SU-DHL-6 (cell line): ENCODE measurements around the gene CKMT2.

Source experiments
- H2AFZ ChIP-seq: fragments of 200-600 bp; sonication (generic); 2 replicates; pipeline ENCODE4 v1.6.1; 2014; ENCODE audit warnings: low read depth, mild to moderate bottlenecking, moderate library complexity, mixed read lengths, antibody characterized with exemption, low read length; ENCODE audit not compliant: severe bottlenecking
- H3F3A ChIP-seq: fragments of 200-600 bp; shearing (Covaris generic); 2 replicates; pipeline ENCODE4 v1.6.0; 2016; ENCODE audit warnings: antibody characterized with exemption, mild to moderate bottlenecking; ENCODE audit not compliant: insufficient read depth
- H3K27ac ChIP-seq: fragments of 200-600 bp; sonication (generic); 2 replicates; pipeline ENCODE4 v1.5.1; 2016; ENCODE audit warnings: low read depth, mild to moderate bottlenecking, low read length, moderate library complexity, mixed read lengths
- H3K27me3 ChIP-seq: fragments of 200-600 bp; sonication (generic), shearing (Covaris generic); 2 replicates; pipeline ENCODE4 v1.6.0; 2014; ENCODE audit warnings: mild to moderate bottlenecking, low read length
- H3K36me3 ChIP-seq: fragments of 200-600 bp; sonication (generic); 2 replicates; pipeline ENCODE4 v1.6.1; 2014; ENCODE audit warnings: mild to moderate bottlenecking, low read length, mixed read lengths
- H3K4me2 ChIP-seq: fragments of 300-600, 200-600 bp; shearing (Covaris generic), sonication (generic); 2 replicates; pipeline ENCODE4 v1.6.0; 2014; ENCODE audit warnings: low read length, low read depth, mild to moderate bottlenecking; ENCODE audit not compliant: poor library complexity, severe bottlenecking
- H3K4me3 ChIP-seq: fragments of 200-600 bp; sonication (generic); 2 replicates; pipeline ENCODE4 v1.5.1; 2014; ENCODE audit warnings: antibody characterized with exemption, low read length, mild to moderate bottlenecking, mixed read lengths; ENCODE audit not compliant: insufficient read depth, poor library complexity, severe bottlenecking
- H3K79me2 ChIP-seq: fragments of 200-600 bp; sonication (generic); 2 replicates; pipeline ENCODE4 v1.6.1; 2014; ENCODE audit warnings: mild to moderate bottlenecking, low read length, moderate library complexity; ENCODE audit not compliant: insufficient read depth
- H3K9ac ChIP-seq: fragments of 200-600 bp; sonication (generic); 2 replicates; pipeline ENCODE4 v1.7.0; 2014; ENCODE audit warnings: mild to moderate bottlenecking, low read length
- H3K9me2 ChIP-seq: fragments of 200-600 bp; sonication (generic); replicated peaks from 2 replicates; pipeline ENCODE4 v1.6.1; 2014; ENCODE audit warnings: low read length; ENCODE audit not compliant: insufficient read depth
- H3K9me3 ChIP-seq: fragments of 200-600 bp; sonication (generic); 2 replicates; pipeline ENCODE4 v1.6.1; 2014; ENCODE audit warnings: low read length, mixed read lengths; ENCODE audit not compliant: insufficient read depth
- H4K20me1 ChIP-seq: fragments of 200-600 bp; sonication (generic); 2 replicates; pipeline ENCODE4 v1.6.1; 2014; ENCODE audit warnings: low read depth, mild to moderate bottlenecking, antibody characterized with exemption, low read length, moderate library complexity, mixed read lengths
- CTCF ChIP-seq: fragments of 200-600 bp; sonication (generic); IDR thresholded peaks from one replicate; pipeline ENCODE4 v1.5.1; 2017; ENCODE audit warnings: antibody characterized with exemption, mild to moderate bottlenecking, low read length, moderate library complexity; ENCODE audit not compliant: insufficient read depth, poor library complexity, severe bottlenecking
- EZH2phosphoT487 ChIP-seq: fragments of 200-600 bp; sonication (generic), shearing (Covaris generic); conservative IDR thresholded peaks from 2 replicates; pipeline ENCODE4 v1.6.1; 2018; ENCODE audit warnings: mild to moderate bottlenecking, antibody characterized with exemption, low read length, moderate library complexity, mixed read lengths

Gene CKMT2

GRCh38 chr5:81187885-81188284 is 45.2 kb upstream of the CKMT2 start:
- H3K9me3 ChIP-seq = no peaks in the 10 kb centered on the region
- no peaks in the 10 kb centered on the region for H3F3A ChIP-seq
- H2AFZ ChIP-seq = no peak overlapping the region
- H3K27ac ChIP-seq = no peak overlapping the region
- H3K4me3 ChIP-seq = no peak overlapping the region
- no peak overlapping the region for H3K4me2 ChIP-seq
- H3K27me3 ChIP-seq = no peaks in the 10 kb centered on the region
- H3K9ac ChIP-seq = no peak overlapping the region
- no peak for TF ChIP-seq CTCF
- TF ChIP-seq EZH2phosphoT487 = no peak
- no peaks in the 10 kb centered on the region for H3K36me3 ChIP-seq
- no peaks in the 10 kb centered on the region for H4K20me1 ChIP-seq
- H3K79me2 ChIP-seq = no peaks in the 10 kb centered on the region
- H3K9me2 ChIP-seq = no peaks in the 10 kb centered on the region

- Histone ChIP-seq H3K9ac (no peak overlapping the region), H3K4me2 (no peak overlapping the region), H3K79me2 (no peaks in the 10 kb centered on the region), H4K20me1 (no peaks in the 10 kb centered on the region), H3K9me3 (no peaks in the 10 kb centered on the region), H2AFZ (no peak overlapping the region), H3K9me2 (no peaks in the 10 kb centered on the region), H3K36me3 (no peaks in the 10 kb centered on the region), H3F3A (no peaks in the 10 kb centered on the region), H3K27ac (no peak overlapping the region), H3K27me3 (no peaks in the 10 kb centered on the region), H3K4me3 (no peak overlapping the region)
- TF ChIP-seq EZH2phosphoT487 = no peak
- no peak for TF ChIP-seq CTCF
Measured at GRCh38 chr5:81188962-81189361, 44.2 kb upstream of the CKMT2 start.

- Histone ChIP-seq H4K20me1 (no peaks in the 10 kb centered on the region), H3K9ac (no peak overlapping the region), H3K9me2 (no peaks in the 10 kb centered on the region), H3K9me3 (no peaks in the 10 kb centered on the region), H3K4me3 (no peak overlapping the region), H3K27ac (no peak overlapping the region), H3K27me3 (no peaks in the 10 kb centered on the region), H3K79me2 (no peaks in the 10 kb centered on the region), H3K4me2 (no peak overlapping the region), H2AFZ (no peak overlapping the region), H3K36me3 (no peaks in the 10 kb centered on the region), H3F3A (no peaks in the 10 kb centered on the region)
- TF ChIP-seq EZH2phosphoT487 = no peak
- no peak for TF ChIP-seq CTCF
Measured at GRCh38 chr5:81189875-81190498, 43.1 kb upstream of the CKMT2 start.
